Measurements from ENCODE around the gene CYLD. TPM values are rescaled to one million over a fixed set of nuclear protein-coding genes. Genes with fewer than 3 reads are reported as not detected.

The CYLD gene
- total RNA-seq, 1 experiment from 2014 or later, result 12.5 TPM

DNA sequence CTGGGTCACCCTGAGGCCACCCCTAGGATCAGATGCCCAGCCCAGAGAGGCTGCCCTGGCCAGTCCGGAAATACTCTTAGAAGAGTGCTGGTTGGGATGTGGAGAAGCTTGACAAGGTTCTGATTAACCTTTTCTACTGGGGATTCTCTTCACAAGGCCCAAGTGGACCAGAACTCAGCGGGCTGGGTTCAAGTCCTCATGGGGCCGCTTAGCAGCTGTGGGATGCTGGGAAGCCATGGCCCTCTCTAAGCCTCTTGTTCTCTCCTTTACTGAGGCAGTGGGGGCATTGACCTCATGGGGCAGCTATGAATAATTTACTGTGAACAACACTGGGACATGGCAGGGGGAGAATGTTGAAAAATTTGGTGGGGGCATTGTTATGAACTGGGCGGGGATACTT is 92.8 kb downstream of the CYLD start:
- no peak overlapping the region for H3T11ph ChIP-seq (ENCODE audit: low read length)
- no peak overlapping the region for H3K27ac Mint-ChIP-seq
- H4K91ac ChIP-seq (ENCODE audit: insufficient read length, low read depth, low read length), result no peak overlapping the region
- H3K23me2 ChIP-seq (ENCODE audit: insufficient read length, low read depth, low read length, poor library complexity, severe bottlenecking), result no peaks in the 10 kb centered on the region
- H3K79me1 ChIP-seq (ENCODE audit: insufficient read depth, low read depth, low read length, poor library complexity, severe bottlenecking), result no peaks in the 10 kb centered on the region
- H3K36me3 Mint-ChIP-seq (ENCODE audit: insufficient read depth in 1 of 3, low read depth in 3 of 3), result peaks cover 0 to 5% (median 4%) of the 10 kb centered on the region in 3 experiments; a peak in 3 of 7 replicates
- no peaks in the 10 kb centered on the region for H3K79me2 ChIP-seq (ENCODE audit: insufficient read depth, low read length)
- no peak overlapping the region for H2BK15ac ChIP-seq (ENCODE audit: low read depth, low read length)
- no peak overlapping the region for H3K27ac ChIP-seq (ENCODE audit: insufficient read length, low read depth, low read length)
- DNase-seq, result no peak
- H2BK20ac ChIP-seq (ENCODE audit: low read depth, low read length, poor library complexity, severe bottlenecking), result no peak overlapping the region
- H3K4me1 Mint-ChIP-seq, result peaks cover 0 to 3% of the 10 kb centered on the region in 2 experiments; a peak in 2 of 4 replicates
- peaks cover 3% of the 10 kb centered on the region; the same call in 1 of the 2 replicates for H3K27me3 Mint-ChIP-seq (ENCODE audit: low read depth)
- no peak overlapping the region for H2BK5ac ChIP-seq (ENCODE audit: insufficient read length, low read length)
- H3K27me3 ChIP-seq (ENCODE audit: insufficient read depth, low read length), result no peaks in the 10 kb centered on the region; the same call in 1 of the 2 replicates
- no peaks in the 10 kb centered on the region for H3K4me1 ChIP-seq (ENCODE audit: insufficient read depth, low read length)
- no peak overlapping the region for H3K4ac ChIP-seq (ENCODE audit: low read depth, low read length)
- H3K9me3 Mint-ChIP-seq, result peaks cover 7 to 13% of the 10 kb centered on the region in 2 experiments; a peak in 4 of 5 replicates
- H3K56ac ChIP-seq (ENCODE audit: insufficient read length, low read depth, low read length), result no peak overlapping the region
- no peak overlapping the region for H2BK120ac ChIP-seq (ENCODE audit: low read depth, low read length, poor library complexity, severe bottlenecking)
- H2BK12ac ChIP-seq (ENCODE audit: insufficient read length, low read depth, low read length), result no peak overlapping the region
- TF ChIP-seq, protein P1, sequence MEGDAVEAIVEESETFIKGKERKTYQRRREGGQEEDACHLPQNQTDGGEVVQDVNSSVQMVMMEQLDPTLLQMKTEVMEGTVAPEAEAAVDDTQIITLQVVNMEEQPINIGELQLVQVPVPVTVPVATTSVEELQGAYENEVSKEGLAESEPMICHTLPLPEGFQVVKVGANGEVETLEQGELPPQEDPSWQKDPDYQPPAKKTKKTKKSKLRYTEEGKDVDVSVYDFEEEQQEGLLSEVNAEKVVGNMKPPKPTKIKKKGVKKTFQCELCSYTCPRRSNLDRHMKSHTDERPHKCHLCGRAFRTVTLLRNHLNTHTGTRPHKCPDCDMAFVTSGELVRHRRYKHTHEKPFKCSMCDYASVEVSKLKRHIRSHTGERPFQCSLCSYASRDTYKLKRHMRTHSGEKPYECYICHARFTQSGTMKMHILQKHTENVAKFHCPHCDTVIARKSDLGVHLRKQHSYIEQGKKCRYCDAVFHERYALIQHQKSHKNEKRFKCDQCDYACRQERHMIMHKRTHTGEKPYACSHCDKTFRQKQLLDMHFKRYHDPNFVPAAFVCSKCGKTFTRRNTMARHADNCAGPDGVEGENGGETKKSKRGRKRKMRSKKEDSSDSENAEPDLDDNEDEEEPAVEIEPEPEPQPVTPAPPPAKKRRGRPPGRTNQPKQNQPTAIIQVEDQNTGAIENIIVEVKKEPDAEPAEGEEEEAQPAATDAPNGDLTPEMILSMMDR (conservative IDR thresholded peaks at IDR 0.05), result no peak
- no peak overlapping the region for H3K9ac ChIP-seq (ENCODE audit: extremely low read depth, insufficient read length, low read length)
- H3K9me3 ChIP-seq (ENCODE audit: control insufficient read depth, low read depth, low read length), result no peaks in the 10 kb centered on the region
- no peak overlapping the region for H3K23ac ChIP-seq (ENCODE audit: insufficient read length, low read depth, low read length)
- no peak overlapping the region for H3K4me2 ChIP-seq (ENCODE audit: insufficient read depth, insufficient read length, low read length)
- no peak overlapping the region for H3K4me3 Mint-ChIP-seq
- no peaks in the 10 kb centered on the region for H4K20me1 ChIP-seq (ENCODE audit: control insufficient read depth, insufficient read depth, insufficient read length)
- no peak overlapping the region for H4K8ac ChIP-seq (replicated peaks; ENCODE audit: insufficient read length, low read depth, low read length)
- WGBS (ENCODE audit: extremely low coverage, insufficient read length, low lambda C conversion rate), result no CpG with 5 or more reads among the region's 4 CpGs
- no peak overlapping the region for H3K14ac ChIP-seq (ENCODE audit: insufficient read depth, low read length)
- no peak overlapping the region for H2AK5ac ChIP-seq (ENCODE audit: insufficient read length, low read length)
- no peak overlapping the region for H3K18ac ChIP-seq (ENCODE audit: insufficient read length, low read depth, low read length)
- H2AFZ ChIP-seq (ENCODE audit: low read length), result no peak overlapping the region
- H4K5ac ChIP-seq (ENCODE audit: insufficient read length, low read depth, low read length), result no peak overlapping the region

Measured in H9 (cell line).